NOMO-1 (cell line): Measurements from ENCODE around the gene LSM12.
A peak's percentile ranks its signal among the peaks of the same experiment; 100 is the strongest.

Experiments used
- DNase-seq, 2 experiments: peaks; one replicate each; lab custom pipeline; 2025; ENCODE audit not compliant: unreplicated experiment in 2 of 2; lab: John Stamatoyannopoulos, UW

Gene LSM12

GRCh38 chr17:44076716-44077594 is 10.5 kb upstream of the LSM12 start:
- DNase-seq, result no peak

- no peak for DNase-seq
These were observed 9.3 kb upstream of the LSM12 start for GRCh38 chr17:44075598-44076293.

- no peak for DNase-seq
These were observed 8.4 kb upstream of the LSM12 start for GRCh38 chr17:44074911-44075285.

GRCh38 chr17:44074231-44074910 is 7.9 kb upstream of the LSM12 start:
- DNase-seq, result no peak

GRCh38 chr17:44071772-44072171 is 5.3 kb upstream of the LSM12 start:
- DNase-seq, result peak in 1 of 2 experiments; percentile 4

- DNase-seq, result no peak
These were observed 4.7 kb upstream of the LSM12 start for GRCh38 chr17:44071198-44071520.

GRCh38 chr17:44070455-44071197 is 4.2 kb upstream of the LSM12 start, which contains the start of gene G6PC3:
G6PC3 (plus strand) TSS chr17:44070735; CDS start chr17:44070966, 231 bp downstream.
- DNase-seq, result peak; percentile 92 to 93

GRCh38 chr17:44069974-44070454 is 3.5 kb upstream of the LSM12 start:
- peak in 1 of 2 experiments; percentile 1 for DNase-seq

GRCh38 chr17:44067545-44067940 is 1.1 kb upstream of the LSM12 start:
- peak in 1 of 2 experiments; percentile 47 for DNase-seq

GRCh38 chr17:44065668-44066203 is 735 bp downstream of the LSM12 start:
- DNase-seq, result peak in 1 of 2 experiments; percentile 18

- no peak for DNase-seq
These were observed 2.5 kb downstream of the LSM12 start for GRCh38 chr17:44063704-44064639.

- DNase-seq, result no peak
These were observed 3.6 kb downstream of the LSM12 start for GRCh38 chr17:44062871-44063270.

GRCh38 chr17:44061446-44061845 is 5.0 kb downstream of the LSM12 start:
- DNase-seq, result no peak

GRCh38 chr17:44059101-44059892 is 7.2 kb downstream of the LSM12 start:
- no peak for DNase-seq

- DNase-seq, result no peak
These were observed 13.2 kb downstream of the LSM12 start for GRCh38 chr17:44053125-44053872.

GRCh38 chr17:44049294-44050060 is 17.0 kb downstream of the LSM12 start:
- no peak for DNase-seq

- DNase-seq, result peak in 1 of 2 experiments; percentile 21
These were observed 19.6 kb downstream of the LSM12 start for GRCh38 chr17:44046893-44047292.
